Endodermal cell (in vitro differentiated cells): ENCODE data around the gene EFCAB7. TPM values are rescaled to one million over a fixed set of nuclear protein-coding genes. Genes with fewer than 3 reads are reported as not detected.
A peak's percentile ranks its signal among the peaks of the same experiment; 100 is the strongest.

Experiments
- DNase-seq: peaks from one replicate; pipeline ENCODE4 v3.0.0-alpha.2; 2017
- H3K27ac ChIP-seq: 2 replicates; pipeline ENCODE4 v1.5.1; 2013; ENCODE audit warnings: mild to moderate bottlenecking, low read depth, low read length, moderate library complexity
- H3K27me3 ChIP-seq: 2 replicates; pipeline ENCODE4 v1.6.1; 2013; ENCODE audit warnings: mild to moderate bottlenecking, low read length, moderate library complexity; ENCODE audit not compliant: insufficient read depth, control insufficient read depth, poor library complexity, severe bottlenecking
- H3K36me3 ChIP-seq: 2 replicates; pipeline ENCODE4 v1.7.0; 2013; ENCODE audit warnings: mild to moderate bottlenecking, low read length, moderate library complexity; ENCODE audit not compliant: control insufficient read depth, insufficient read depth
- H3K4me1 ChIP-seq: one replicate; pipeline ENCODE4 v1.7.0; 2013; ENCODE audit warnings: low read length; ENCODE audit not compliant: control insufficient read depth, insufficient read depth
- H3K4me3 ChIP-seq: 2 replicates; pipeline ENCODE4 v1.5.1; 2013; ENCODE audit warnings: mild to moderate bottlenecking, low read length, moderate library complexity
- H3K9ac ChIP-seq: 2 replicates; pipeline ENCODE4 v1.6.1; 2013; ENCODE audit warnings: mild to moderate bottlenecking, low read length, moderate library complexity; ENCODE audit not compliant: poor library complexity, severe bottlenecking; ENCODE audit errors: extremely low read depth
- H3K9me3 ChIP-seq: 2 replicates; pipeline ENCODE4 v1.6.1; 2013; ENCODE audit warnings: mild to moderate bottlenecking, low read length, moderate library complexity; ENCODE audit not compliant: control insufficient read depth
- H3K27ac Mint-ChIP-seq: 2 replicates; pipeline ENCODE4 v1.8.0; 2020; ENCODE audit warnings: mixed read lengths
- H3K27me3 Mint-ChIP-seq: 2 replicates; pipeline ENCODE4 v1.8.0; 2021; ENCODE audit warnings: mild to moderate bottlenecking, mixed read lengths; ENCODE audit not compliant: insufficient read depth
- H3K36me3 Mint-ChIP-seq: 2 replicates; pipeline ENCODE4 v1.8.0; 2020; ENCODE audit warnings: low read depth, mixed read lengths
- H3K4me1 Mint-ChIP-seq: 2 replicates; pipeline ENCODE4 v1.8.0; 2020; ENCODE audit warnings: mixed read lengths
- H3K4me3 Mint-ChIP-seq: 2 replicates; pipeline ENCODE4 v1.8.0; 2020; ENCODE audit warnings: mild to moderate bottlenecking, moderate library complexity, mixed read lengths
- H3K9me3 Mint-ChIP-seq: 2 replicates; pipeline ENCODE4 v1.8.0; 2020; ENCODE audit warnings: mild to moderate bottlenecking, mixed read lengths
- CTCF ChIP-seq: fragments of 200-600 bp; sonication (generic); conservative IDR thresholded peaks from 2 replicates; pipeline ENCODE4 v1.5.0; 2021; ENCODE audit warnings: antibody characterized with exemption, mild to moderate bottlenecking
- WGBS, 2 experiments: methylation state at CpG; one replicate each; pipeline versions ENCODE4 v1.1.5 to v1.1.7; 2013; ENCODE audit warnings: missing lambda C conversion rate in 2 of 2, mixed read lengths in 1 of 2; ENCODE audit not compliant: insufficient coverage in 1 of 2, insufficient read length in 1 of 2; 5-methylcytosine and 5-hydroxymethylcytosine counted together
- total RNA-seq, 2 donors: library from RNA; stranded (reverse); fragmentation: NEBNext Ultra II Directional in 1 of 2; extraction: Animal tissue kit (Norgen Biotek cat#: 25700) in 1 of 2; gene quantifications; 2 replicates in 1 of 2; 3 replicates in 1 of 2; pipeline ENCODE4 v1.2.1, GENCODE V29; 2021

EFCAB7 gene
- total RNA-seq, 2 donors from 2014 or later: 9.3 to 11.5 TPM

DNA sequence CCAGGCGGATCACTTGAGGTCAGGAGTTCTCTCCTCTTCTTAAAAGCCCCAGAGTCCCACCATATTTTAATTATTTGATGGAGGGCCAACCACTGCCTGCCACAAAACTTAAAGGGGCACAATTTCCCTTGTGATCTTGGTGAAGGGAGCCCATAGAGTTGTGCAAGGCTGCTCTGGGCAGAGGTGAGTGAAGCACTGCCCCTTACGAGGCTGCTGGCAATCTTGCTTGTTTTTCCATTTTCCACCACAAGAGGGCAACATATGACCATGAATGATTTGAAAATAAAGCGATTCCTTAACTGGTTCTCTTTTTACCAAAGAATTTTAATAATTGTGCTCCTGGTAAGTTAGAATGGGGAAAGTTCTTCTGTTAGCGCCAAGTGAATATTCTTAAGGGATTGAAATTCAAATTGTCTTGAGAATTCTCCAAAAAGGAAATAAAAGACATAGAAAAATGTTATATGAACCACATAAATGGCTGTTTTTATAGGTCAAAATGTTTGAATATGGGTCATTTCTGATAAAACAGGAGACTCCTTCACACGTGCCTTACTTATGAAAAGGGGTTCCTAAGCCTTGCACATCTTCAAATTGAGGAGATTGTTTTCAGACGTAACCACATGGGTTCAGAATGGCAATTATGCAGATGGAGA lies 92.6 kb downstream of the EFCAB7 start:
- no peaks in the 10 kb centered on the region for H3K27me3 Mint-ChIP-seq
- H3K9me3 Mint-ChIP-seq: no peaks in the 10 kb centered on the region
- DNase-seq: peak; percentile 89
- H3K27ac Mint-ChIP-seq: no peak overlapping the region
- H3K4me3 Mint-ChIP-seq: no peak overlapping the region
- Histone ChIP-seq H3K4me3 (no peak overlapping the region), H3K27me3 (no peaks in the 10 kb centered on the region), H3K4me1 (peaks cover 14% of the 10 kb centered on the region), H3K27ac (no peak overlapping the region), H3K9ac (no peak overlapping the region), H3K36me3 (peaks cover 3% of the 10 kb centered on the region), H3K9me3 (no peaks in the 10 kb centered on the region)
- H3K36me3 Mint-ChIP-seq: no peaks in the 10 kb centered on the region
- WGBS, 2 experiments: 46 to 75% methylated on average over 3 to 6 of the region's 6 CpGs
- peaks cover 46% of the 10 kb centered on the region for H3K4me1 Mint-ChIP-seq
- TF ChIP-seq CTCF: peak; percentile 89

DNA sequence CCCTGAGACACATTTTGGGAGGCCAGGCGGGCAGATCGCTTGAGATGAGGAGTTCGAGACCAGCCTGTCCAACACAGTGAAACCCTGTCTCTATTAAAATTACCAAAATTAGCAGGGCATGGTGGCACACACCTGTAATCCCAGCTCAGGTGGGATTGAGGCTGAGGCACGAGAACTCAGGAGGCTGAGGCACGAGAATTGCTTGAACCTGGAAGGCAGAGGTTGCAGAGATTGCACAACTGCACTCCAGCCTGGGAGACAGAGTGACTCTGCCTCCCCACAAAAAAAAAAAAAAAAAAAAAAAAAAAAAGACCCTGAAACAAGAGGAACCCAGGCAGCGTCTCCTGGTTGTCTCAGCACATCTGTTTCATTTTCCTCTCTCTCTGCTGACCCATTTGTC lies 94.1 kb downstream of the EFCAB7 start:
- no peak for TF ChIP-seq CTCF
- DNase-seq: no peak
- no peak overlapping the region for H3K4me3 ChIP-seq
- Mint-ChIP-seq H3K4me1 (peaks cover 37% of the 10 kb centered on the region), H3K4me3 (no peak overlapping the region), H3K36me3 (peaks cover 4% of the 10 kb centered on the region), H3K27ac (no peak overlapping the region), H3K9me3 (no peaks in the 10 kb centered on the region), H3K27me3 (no peaks in the 10 kb centered on the region)
- no peak overlapping the region for H3K27ac ChIP-seq
- H3K4me1 ChIP-seq: peaks cover 14% of the 10 kb centered on the region
- no peaks in the 10 kb centered on the region for H3K9me3 ChIP-seq
- H3K27me3 ChIP-seq: no peaks in the 10 kb centered on the region
- WGBS, 2 experiments: 85 to 91% methylated on average over 5 to 6 of the region's 6 CpGs
- H3K36me3 ChIP-seq: peaks cover 3% of the 10 kb centered on the region
- no peak overlapping the region for H3K9ac ChIP-seq

GRCh38 chr1:63618011-63618410 lies 94.7 kb downstream of the EFCAB7 start:
- H3K9me3 Mint-ChIP-seq: no peaks in the 10 kb centered on the region
- Histone ChIP-seq H3K4me1 (peaks cover 17% of the 10 kb centered on the region), H3K27me3 (no peaks in the 10 kb centered on the region), H3K36me3 (peaks cover 3% of the 10 kb centered on the region), H3K27ac (no peak overlapping the region), H3K9ac (no peak overlapping the region), H3K9me3 (no peaks in the 10 kb centered on the region), H3K4me3 (no peak overlapping the region)
- H3K36me3 Mint-ChIP-seq: peaks cover 4% of the 10 kb centered on the region
- no peak for DNase-seq
- H3K27ac Mint-ChIP-seq: no peak overlapping the region
- peaks cover 37% of the 10 kb centered on the region for H3K4me1 Mint-ChIP-seq
- H3K4me3 Mint-ChIP-seq: no peak overlapping the region
- H3K27me3 Mint-ChIP-seq: no peaks in the 10 kb centered on the region
- no peak for TF ChIP-seq CTCF
